ENCODE data around the gene PYGO2. TPM values are rescaled to one million over a fixed set of nuclear protein-coding genes. Genes with fewer than 3 reads are reported as not detected.
"Not testable (repeated sequence)": the region's sequence is repeated elsewhere in the genome, so short reads cannot be mapped to it uniquely, and the experiment has no call there.

The PYGO2 gene
- total RNA-seq, 2 experiments from 2014 or later: 21.2 to 21.8 TPM

DNA sequence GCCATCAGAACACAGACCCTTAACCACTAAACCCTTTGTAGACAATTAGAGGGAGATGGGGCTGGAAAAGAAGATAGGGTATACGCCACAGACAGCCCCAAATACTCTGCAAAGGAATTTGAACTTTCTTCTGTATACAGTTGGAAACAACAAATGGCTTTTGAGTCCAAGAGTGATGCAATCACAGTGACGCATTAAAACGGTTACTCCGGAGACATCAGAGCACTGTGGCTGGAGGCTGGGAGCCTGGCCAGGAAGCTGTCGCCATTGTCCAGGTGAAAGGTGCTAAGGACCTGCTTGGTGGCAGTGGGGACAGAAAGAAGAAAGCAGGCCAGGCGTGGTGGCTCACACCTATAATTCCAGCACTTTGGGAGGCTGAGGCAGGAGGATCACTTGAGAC is 25.7 kb upstream of the PYGO2 start:
- DNase-seq (no peak), ATAC-seq (no peak)
- Mint-ChIP-seq H3K27ac (no peak overlapping the region), H3K4me1 (ENCODE audit: low read depth) (peaks cover 19% of the 10 kb centered on the region), H3K36me3 (ENCODE audit: low read depth) (peaks cover 27% of the 10 kb centered on the region), H3K9me3 (no peaks in the 10 kb centered on the region), H3K4me3 (no peak overlapping the region), H3K27me3 (no peaks in the 10 kb centered on the region)
- POLR2A ChIA-PET: interaction anchor here (0.7 to 2.3 kb wide), 5 partner anchors 8 to 61 kb away, joined by 3 to 9 read pairs (median 4); partner anchors contain the start of gene CKS1B
- no peak for TF ChIP-seq CTCF (IDR thresholded peaks at IDR 0.05)
- CTCF ChIA-PET: interaction anchor here (1.2 to 13.2 kb wide), 6 partner anchors 11 to 74 kb away, joined by 3 to 108 read pairs (median 6); partner anchors contain the start of gene PYGO2
- intact Hi-C loops (cut with micrococcal nuclease): no loop called here

- POLR2A ChIA-PET: interaction anchor here (2.0 to 2.3 kb wide), 2 partner anchors 12 to 13 kb away, joined by 8 to 9 read pairs; partner anchors contain the start of gene CKS1B
- H3K9me3 Mint-ChIP-seq: not testable (repeated sequence)
- CTCF ChIA-PET: interaction anchor here (2.1 to 13.2 kb wide), 3 partner anchors 11 to 30 kb away, joined by 7 to 108 read pairs (median 16); partner anchors contain the start of gene PYGO2
Measured at GRCh38 chr1:154986736-154987135, 25.2 kb upstream of the PYGO2 start.

GRCh38 chr1:154983776-154984466 is 22.3 kb upstream of the PYGO2 start:
- intact Hi-C loops (cut with micrococcal nuclease): no loop called here
- no peaks in the 10 kb centered on the region for H3K27me3 Mint-ChIP-seq
- no peak for TF ChIP-seq CTCF (IDR thresholded peaks at IDR 0.05)
- POLR2A ChIA-PET: interaction anchor here (0.6 to 4.8 kb wide), 15 partner anchors 11 to 563 kb away, joined by 3 to 85 read pairs (median 5); partner anchors contain the start of genes CKS1B, LENEP, PBXIP1 and PMVK
- H3K9me3 Mint-ChIP-seq: no peaks in the 10 kb centered on the region
- DNase-seq: no peak
- CTCF ChIA-PET: interaction anchor here (0.6 to 13.2 kb wide), 18 partner anchors 8 to 424 kb away, joined by 3 to 108 read pairs (median 6); partner anchors contain the start of genes ADAM15, LENEP and PYGO2
- ATAC-seq: no peak
- no peak overlapping the region for H3K27ac Mint-ChIP-seq
- H3K4me3 Mint-ChIP-seq: no peak overlapping the region
- H3K36me3 Mint-ChIP-seq (ENCODE audit: low read depth): peaks cover 33% of the 10 kb centered on the region
- peaks cover 18% of the 10 kb centered on the region for H3K4me1 Mint-ChIP-seq (ENCODE audit: low read depth)

More at GRCh38 chr1:154986736-154987135, 25.2 kb upstream of the PYGO2 start:
- peaks cover 19% of the 10 kb centered on the region for H3K4me1 Mint-ChIP-seq (ENCODE audit: low read depth)
- H3K27ac Mint-ChIP-seq; intact Hi-C loops (cut with micrococcal nuclease); ATAC-seq; H3K27me3 Mint-ChIP-seq; DNase-seq; H3K4me3 Mint-ChIP-seq: not testable (repeated sequence)
- peaks cover 28% of the 10 kb centered on the region for H3K36me3 Mint-ChIP-seq (ENCODE audit: low read depth)

DNA sequence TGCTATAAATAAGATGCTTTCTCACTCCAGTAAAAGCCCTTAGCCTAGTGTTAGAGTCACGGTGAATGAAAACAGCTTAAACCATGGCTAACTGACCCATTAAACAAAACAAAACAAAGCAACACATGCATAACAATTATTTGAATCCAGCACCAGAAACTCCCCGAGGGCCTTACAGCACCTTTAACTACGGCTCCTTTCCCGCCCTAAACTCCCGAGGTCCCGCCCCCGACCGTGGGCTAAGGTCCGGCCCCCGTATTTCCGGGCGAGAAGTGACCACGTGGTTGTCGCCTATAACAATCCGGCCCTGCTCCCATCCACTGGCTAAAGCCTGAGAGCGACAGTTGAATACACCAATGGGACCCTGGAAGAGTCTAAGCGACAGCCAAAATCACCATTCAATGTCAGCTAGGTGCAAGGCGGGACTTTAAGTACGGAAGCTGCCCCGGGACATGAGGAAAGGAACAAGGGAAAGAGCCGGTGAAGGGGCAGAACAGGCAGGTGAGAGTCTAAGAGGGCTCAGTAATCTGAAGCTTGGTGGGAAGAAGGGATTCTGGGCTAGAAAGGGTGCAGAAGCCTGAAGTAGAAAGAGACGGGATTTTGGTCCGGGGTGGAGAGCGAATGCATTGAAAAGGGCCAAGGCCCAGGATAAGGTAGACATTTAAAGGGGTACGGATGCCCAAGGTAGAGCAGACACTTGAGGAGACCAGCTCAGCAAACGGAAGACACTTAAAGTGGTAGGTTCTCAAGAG is 21.5 kb upstream of the PYGO2 start, which contains the start of gene FLAD1:
FLAD1 (plus strand) TSS at position 448 of the 752 bp plus-strand sequence. CDS start 351 bp downstream, outside the sequence.
- ATAC-seq (peak; percentile 99), DNase-seq (peak; percentile 98)
- Mint-ChIP-seq H3K36me3 (ENCODE audit: low read depth) (peaks cover 30% of the 10 kb centered on the region), H3K27ac (no peak within 1 kb of the TSS), H3K4me3 (no peak within 1 kb of the TSS), H3K27me3 (no peaks in the 10 kb centered on the region), H3K9me3 (no peaks in the 10 kb centered on the region), H3K4me1 (ENCODE audit: low read depth) (peaks cover 12% of the 10 kb centered on the region)
- no peak for TF ChIP-seq CTCF (IDR thresholded peaks at IDR 0.05)
- POLR2A ChIA-PET: interaction anchor here (0.6 to 4.8 kb wide), 15 partner anchors 10 to 146 kb away, joined by 3 to 85 read pairs (median 5); partner anchors contain the start of genes CKS1B, LENEP, PBXIP1 and PMVK
- CTCF ChIA-PET: interaction anchor here (0.6 to 13.2 kb wide), 18 partner anchors 9 to 423 kb away, joined by 3 to 108 read pairs (median 4); partner anchors contain the start of genes ADAM15, LENEP and PYGO2
- intact Hi-C loops (cut with micrococcal nuclease): no loop called here

GRCh38 chr1:154982341-154982740 is 20.8 kb upstream of the PYGO2 start:
- TF ChIP-seq CTCF (IDR thresholded peaks at IDR 0.05): no peak
- ChIA-PET CTCF (interaction anchor here (1.1 to 13.2 kb wide), 13 partner anchors 12 to 423 kb away, joined by 3 to 108 read pairs (median 6); partner anchors contain the start of genes ADAM15, LENEP and PYGO2), POLR2A (interaction anchor here (0.6 to 4.8 kb wide), 13 partner anchors 9 to 95 kb away, joined by 3 to 85 read pairs (median 7); partner anchors contain the start of genes CKS1B, LENEP, PBXIP1 and PMVK)
- no peaks in the 10 kb centered on the region for H3K9me3 Mint-ChIP-seq
- no peak overlapping the region for H3K4me3 Mint-ChIP-seq
- intact Hi-C loops (cut with micrococcal nuclease): no loop called here
- DNase-seq (no peak), ATAC-seq (no peak)
- no peak overlapping the region for H3K27ac Mint-ChIP-seq
- H3K27me3 Mint-ChIP-seq: no peaks in the 10 kb centered on the region
- H3K4me1 Mint-ChIP-seq (ENCODE audit: low read depth): peaks cover 13% of the 10 kb centered on the region
- H3K36me3 Mint-ChIP-seq (ENCODE audit: low read depth): peaks cover 32% of the 10 kb centered on the region
